KOPT-K1 (cell line): ENCODE measurements around the gene PTGR3.

Experiments
- H3K27ac ChIP-seq: fragments of 200-600 bp; sonication (generic); 2 replicates; pipeline ENCODE4 v1.5.1; 2016; ENCODE audit warnings: antibody characterized with exemption, mild to moderate bottlenecking, low read depth, low read length; ENCODE audit not compliant: poor library complexity, severe bottlenecking
- H3K36me3 ChIP-seq: fragments of 200-600 bp; sonication (generic); 2 replicates; pipeline ENCODE4 v1.5.1; 2017; ENCODE audit warnings: antibody characterized with exemption, mild to moderate bottlenecking, low read length, moderate library complexity; ENCODE audit not compliant: insufficient read depth
- H3K9me3 ChIP-seq: fragments of 200-600 bp; sonication (generic); 2 replicates; pipeline ENCODE4 v1.5.1; 2017; ENCODE audit warnings: antibody characterized with exemption, low read length, mild to moderate bottlenecking; ENCODE audit not compliant: insufficient read depth, poor library complexity, severe bottlenecking

The PTGR3 gene

DNA sequence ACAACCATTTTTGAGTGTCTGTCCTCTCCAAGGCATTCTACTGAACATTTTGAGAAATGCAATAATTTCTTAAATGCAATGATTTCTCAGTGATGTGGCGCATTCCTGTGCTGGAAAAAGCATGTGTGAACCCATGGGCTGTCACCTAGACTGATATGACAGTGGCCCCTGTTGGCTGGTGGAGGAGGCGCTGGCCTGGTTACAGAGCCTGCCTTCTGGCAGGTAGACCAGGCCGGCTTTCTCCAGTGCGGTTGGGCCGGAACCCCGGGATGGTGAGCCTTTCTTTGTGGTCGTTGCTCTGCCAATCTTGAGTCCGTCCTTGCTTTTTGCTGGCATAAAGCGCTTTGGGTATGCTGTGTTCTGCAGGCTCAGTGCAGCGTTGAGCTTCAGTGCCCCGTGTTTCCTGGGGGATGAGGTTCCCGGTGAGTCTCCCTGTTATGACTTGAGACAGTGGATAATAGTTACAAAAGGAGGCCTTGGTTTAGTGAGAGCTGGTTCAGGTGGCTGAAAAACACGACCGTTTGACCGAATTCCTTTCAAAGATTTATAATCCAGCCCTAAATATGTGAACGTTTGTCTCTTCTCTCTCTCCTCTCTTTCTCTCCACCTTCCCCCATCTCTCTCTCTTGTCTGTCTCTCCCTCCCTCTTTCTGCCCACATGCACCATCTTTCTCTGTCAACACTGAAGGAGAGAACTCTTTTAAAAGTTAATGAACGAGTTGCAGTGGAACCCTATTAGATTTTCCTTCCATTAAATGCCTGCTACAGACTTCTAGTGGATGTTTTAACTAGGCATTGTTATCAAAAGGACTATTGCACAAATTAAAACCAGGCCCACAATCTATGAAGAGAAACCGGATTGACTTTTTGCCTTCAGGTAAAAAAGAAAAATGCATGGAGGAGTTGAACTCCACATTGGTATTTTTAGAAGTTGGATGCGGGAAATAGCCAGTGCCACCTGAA is 35.7 kb upstream of the PTGR3 start:
- Histone ChIP-seq H3K27ac (no peak overlapping the region), H3K36me3 (no peaks in the 10 kb centered on the region), H3K9me3 (no peaks in the 10 kb centered on the region)

DNA sequence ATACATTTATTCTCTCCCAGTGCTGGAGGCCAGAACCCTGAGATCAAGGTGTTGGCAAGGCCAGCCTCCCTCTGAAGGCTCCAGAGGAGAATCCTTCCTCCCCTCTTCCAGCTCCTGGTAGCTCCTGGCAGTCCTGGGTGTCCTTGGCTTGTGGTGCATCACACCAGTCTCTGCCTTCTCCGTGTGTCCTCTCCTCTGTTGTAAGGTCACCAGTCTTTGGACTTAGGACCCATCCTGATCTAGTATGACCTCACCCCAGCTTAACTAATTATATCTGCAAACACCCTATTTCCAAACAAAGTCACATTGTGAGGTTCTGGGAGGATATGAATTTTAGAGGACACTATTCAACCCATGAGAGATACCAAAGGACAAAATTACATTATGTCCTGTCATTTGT is 32.8 kb upstream of the PTGR3 start:
- Histone ChIP-seq H3K27ac (no peak overlapping the region), H3K9me3 (no peaks in the 10 kb centered on the region), H3K36me3 (no peaks in the 10 kb centered on the region)

DNA sequence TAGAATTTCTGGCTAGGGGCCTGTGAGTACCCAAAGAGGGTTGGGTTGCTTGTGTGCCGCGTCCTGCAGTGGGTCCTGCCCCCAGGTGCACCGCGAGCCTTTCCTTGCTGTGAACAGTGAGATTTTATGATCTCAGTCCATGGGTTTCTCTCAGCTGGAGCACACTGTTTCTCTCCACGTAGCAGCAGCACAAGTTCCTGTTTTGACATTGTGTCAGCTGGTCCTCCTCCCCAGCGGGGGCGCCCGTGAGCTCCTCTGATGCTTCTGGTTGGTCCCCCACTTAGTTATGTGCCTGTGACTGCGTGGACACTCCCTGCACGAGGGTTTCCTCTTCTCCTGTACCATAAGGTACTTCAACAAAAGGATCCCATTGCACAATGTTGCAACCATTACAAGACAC is 31.5 kb upstream of the PTGR3 start:
- Histone ChIP-seq H3K9me3 (no peaks in the 10 kb centered on the region), H3K36me3 (no peaks in the 10 kb centered on the region), H3K27ac (no peak overlapping the region)

DNA sequence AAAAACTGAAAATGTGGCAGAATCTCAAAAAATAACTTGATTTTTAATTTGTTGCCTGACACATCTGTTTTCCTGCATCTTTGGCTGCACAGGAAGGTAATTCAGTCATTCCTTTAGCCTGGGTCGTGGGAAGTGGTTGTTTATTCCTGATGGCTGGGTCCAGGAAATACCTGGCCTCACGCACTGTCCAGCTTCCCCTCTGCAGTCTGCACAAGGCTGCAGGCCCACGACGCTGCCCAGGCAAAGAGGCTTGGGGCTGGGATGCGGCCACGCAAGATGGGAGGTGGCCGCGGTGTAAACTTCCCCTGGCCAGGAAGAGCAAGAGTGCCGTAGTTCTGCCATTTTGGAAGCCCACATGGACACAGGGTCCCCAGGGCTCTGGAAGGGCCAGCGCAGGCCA is 29.8 kb upstream of the PTGR3 start:
- no peaks in the 10 kb centered on the region for H3K36me3 ChIP-seq
- no peaks in the 10 kb centered on the region for H3K9me3 ChIP-seq
- H3K27ac ChIP-seq, result no peak overlapping the region

DNA sequence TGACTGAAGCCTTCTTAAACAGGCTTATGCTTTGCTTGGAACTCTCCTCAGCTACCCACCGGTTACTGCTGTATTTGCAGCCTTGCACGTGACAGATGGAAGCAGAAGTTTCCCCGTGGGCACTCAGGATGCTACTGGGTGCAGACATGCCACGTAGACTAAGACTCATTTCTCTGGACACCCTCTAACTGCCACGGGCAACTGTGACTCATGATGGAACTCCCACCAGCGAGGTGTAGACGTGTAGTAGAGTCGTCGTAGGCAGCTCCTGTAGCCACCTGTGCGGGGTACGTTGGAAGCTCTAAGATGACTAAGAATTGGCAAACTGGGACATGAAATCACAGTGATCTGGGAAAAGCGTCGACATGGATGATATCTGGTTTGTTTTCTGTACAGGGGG is 29.2 kb upstream of the PTGR3 start:
- Histone ChIP-seq H3K9me3 (no peaks in the 10 kb centered on the region), H3K27ac (no peak overlapping the region), H3K36me3 (no peaks in the 10 kb centered on the region)

DNA sequence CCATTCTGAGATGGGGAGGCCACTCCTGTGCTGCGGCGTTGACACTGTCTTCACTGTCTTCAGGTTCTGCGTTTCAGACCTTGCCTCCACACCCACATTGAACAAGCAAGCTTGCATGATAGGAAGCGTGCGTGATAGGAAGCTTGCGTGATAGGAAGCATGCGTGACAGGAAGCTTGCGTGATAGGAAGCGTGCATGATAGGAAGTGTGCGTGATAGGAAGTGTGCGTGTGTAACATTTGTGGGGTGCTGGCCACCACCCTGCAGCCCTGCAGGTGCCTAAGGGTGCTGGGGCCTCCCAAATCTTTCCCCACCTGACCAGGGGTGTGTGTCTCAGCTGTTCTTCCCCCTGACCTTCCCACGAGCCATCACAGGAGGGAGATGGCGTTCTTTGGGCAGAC is 27.0 kb upstream of the PTGR3 start:
- Histone ChIP-seq H3K36me3 (no peaks in the 10 kb centered on the region), H3K27ac (no peak overlapping the region), H3K9me3 (no peaks in the 10 kb centered on the region)

DNA sequence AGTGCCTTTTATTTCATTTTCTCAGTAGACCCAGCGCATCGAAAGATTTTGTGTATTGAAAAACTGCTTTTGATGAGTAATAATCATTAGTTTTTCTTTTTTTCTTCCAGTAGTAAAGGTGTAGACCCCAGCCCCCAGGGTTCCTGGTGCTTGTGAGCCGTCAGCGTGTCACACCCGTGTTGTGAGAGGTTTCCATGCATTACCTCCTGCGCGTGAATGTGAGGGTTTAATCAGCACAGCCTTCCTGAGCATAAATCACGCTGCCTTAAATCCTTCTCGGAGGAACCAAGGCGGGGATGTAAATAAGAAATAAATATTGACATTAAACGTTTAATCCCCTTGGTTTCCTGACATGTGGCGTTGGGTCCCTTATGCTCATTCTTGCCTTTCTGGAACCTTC is 26.0 kb upstream of the PTGR3 start:
- Histone ChIP-seq H3K36me3 (no peaks in the 10 kb centered on the region), H3K9me3 (no peaks in the 10 kb centered on the region), H3K27ac (no peak overlapping the region)

DNA sequence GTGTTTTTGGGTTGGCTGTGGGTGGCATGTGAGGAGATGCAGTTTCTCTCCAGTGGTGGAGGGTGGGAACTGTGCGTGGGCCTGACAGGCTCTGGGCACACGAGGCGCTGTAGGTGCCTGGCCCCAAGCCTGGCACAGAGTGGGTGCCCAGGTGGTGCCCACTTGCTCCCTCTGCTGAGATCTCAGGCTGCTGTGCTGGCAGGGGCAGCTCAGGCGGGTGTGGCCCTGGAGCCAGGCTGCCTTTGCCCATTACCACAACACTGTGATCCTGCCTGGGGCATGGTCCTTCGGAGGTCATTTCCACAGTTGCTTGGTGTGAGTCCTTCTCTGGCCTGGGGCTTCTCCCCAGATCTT is 22.1 kb upstream of the PTGR3 start:
- Histone ChIP-seq H3K36me3 (no peaks in the 10 kb centered on the region), H3K9me3 (no peaks in the 10 kb centered on the region), H3K27ac (no peak overlapping the region)

DNA sequence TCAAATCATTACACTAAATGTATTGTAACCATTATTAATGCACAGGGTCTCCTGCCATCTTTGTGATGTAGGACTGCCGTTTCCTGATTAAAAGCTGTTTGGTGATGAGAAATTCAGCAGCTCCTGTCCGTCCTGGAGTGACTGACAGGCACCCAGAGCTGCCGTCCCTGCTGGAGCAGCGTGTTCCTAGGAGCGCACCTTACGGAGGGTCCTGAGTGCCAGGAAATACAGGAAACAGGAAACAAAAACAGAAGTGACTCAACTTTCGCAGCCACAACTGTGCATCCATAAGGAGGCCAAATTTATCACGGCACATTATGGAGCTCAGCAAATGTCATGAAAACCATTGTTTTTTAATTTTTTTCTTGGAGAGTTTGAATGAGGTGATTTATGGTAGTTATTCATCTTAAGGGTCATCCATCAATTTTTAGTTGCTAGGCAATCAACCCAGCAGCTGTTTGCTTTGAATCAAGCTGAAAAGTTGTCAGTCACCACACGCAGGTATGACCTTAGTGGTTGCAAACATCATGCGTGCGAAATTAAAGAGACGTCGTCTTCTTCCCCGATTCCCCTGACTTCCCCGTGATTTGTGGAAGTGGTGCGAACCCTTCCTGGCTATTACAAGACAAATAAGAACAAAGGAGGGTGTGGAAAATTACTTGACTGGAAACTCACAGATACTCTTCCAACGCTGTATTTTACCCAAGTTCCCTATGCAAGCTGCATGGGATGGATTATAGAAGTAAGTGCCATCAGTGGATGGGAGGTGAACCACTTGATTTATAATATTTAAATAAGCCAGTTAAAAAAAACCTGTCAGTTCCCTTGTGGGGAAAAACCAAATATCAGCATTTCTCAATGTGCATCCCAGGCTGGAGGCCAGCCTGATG is 21.5 kb upstream of the PTGR3 start:
- Histone ChIP-seq H3K9me3 (no peaks in the 10 kb centered on the region), H3K36me3 (no peaks in the 10 kb centered on the region), H3K27ac (no peak overlapping the region)

DNA sequence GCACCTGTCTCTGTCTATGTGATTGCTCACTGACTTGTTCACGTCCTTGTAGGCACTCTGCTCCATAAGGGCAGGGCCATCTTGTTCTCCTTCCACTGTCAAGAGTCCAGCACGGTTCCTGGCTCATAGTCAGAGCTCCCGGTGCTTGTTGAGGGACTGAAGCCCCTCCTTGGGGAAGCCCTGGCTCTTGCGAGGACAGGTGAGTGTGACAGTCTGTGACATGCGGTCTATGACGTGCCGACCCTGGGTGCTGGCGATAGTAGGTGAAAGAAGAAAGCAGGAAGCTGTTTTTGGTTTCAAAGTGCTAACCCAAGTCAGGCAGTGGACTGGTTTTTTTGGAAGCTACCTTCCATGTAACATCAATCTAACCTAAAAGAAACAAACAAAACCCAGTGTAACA is 20.5 kb upstream of the PTGR3 start:
- no peaks in the 10 kb centered on the region for H3K9me3 ChIP-seq
- no peak overlapping the region for H3K27ac ChIP-seq

DNA sequence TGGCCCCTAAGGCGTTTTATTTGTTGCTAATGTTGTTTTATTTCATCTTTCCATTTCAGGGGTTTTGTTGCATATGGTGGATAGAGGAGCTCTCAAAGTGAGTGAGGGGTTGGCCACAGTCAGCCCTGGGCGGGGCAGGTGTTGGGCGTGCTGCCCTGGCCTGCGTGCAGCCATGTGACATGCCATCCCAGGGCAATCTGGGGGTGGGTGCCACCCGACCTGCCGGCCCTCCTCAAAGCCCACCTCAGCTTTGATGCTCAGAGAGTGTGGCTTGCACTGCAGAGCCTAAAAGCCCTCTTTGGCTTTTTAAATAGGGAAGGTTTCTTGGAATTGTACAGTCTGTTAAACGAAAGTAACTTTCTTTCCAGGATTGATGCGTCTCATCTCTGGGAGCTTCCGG is 20.0 kb upstream of the PTGR3 start:
- H3K9me3 ChIP-seq, result no peaks in the 10 kb centered on the region
- no peak overlapping the region for H3K27ac ChIP-seq
- no peaks in the 10 kb centered on the region for H3K36me3 ChIP-seq

More for the DNA sequence above, 20.5 kb upstream of the PTGR3 start:
- no peaks in the 10 kb centered on the region for H3K36me3 ChIP-seq

DNA sequence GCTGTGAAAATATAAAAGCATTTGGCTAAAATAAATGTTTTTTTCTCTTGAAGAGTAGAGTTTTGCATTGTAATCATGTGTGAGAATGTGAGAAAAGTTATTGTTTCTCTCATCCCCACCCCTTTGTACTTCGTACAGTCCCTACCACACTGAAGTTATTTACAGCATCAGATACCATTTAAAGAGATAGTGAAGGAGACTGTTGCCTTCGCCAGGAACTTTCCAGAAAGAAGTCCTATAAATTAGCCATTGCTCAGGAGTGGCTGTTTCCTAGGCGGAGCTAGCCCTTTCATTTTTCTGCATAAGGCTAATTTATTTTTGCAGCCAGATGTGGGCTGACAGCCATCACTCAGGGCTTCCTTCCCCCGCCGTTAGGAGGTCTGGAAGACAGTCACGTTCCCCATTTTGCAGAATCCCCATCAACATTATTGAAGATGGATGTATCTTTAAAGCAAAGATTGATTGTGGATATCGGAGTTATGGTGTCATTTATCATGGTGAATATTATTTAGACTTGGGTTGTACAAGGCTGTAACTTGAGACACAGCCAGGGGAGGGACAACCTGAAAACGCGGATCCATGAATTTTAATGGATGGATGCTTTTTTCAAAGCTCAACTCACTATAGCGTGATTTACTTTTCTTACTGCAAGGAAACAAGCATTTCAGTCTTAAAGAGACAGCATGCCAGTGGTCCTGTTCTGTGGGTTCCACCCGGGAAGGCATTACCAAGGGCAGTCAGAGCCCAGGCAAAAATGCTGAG is 18.8 kb upstream of the PTGR3 start:
- Histone ChIP-seq H3K27ac (no peak overlapping the region), H3K36me3 (no peaks in the 10 kb centered on the region), H3K9me3 (no peaks in the 10 kb centered on the region)

DNA sequence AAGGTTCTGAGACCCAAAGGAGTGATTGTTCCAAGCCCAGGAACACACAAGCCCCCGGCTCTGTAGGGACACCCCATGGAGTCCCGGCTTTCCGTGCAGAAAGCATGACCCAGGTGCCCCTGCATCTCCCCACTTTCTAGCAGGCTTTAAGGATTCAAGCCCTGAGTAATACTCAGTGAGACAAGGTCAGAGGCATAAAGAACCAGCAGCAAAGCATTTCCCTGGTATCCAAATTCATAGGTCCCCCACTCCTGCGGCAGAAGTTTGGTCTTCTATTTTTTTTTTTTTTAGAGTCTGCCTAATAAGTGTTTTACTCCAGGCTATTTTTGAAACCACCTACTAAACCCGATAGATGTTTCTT is 18.0 kb upstream of the PTGR3 start:
- Histone ChIP-seq H3K36me3 (no peaks in the 10 kb centered on the region), H3K9me3 (no peaks in the 10 kb centered on the region), H3K27ac (no peak overlapping the region)

DNA sequence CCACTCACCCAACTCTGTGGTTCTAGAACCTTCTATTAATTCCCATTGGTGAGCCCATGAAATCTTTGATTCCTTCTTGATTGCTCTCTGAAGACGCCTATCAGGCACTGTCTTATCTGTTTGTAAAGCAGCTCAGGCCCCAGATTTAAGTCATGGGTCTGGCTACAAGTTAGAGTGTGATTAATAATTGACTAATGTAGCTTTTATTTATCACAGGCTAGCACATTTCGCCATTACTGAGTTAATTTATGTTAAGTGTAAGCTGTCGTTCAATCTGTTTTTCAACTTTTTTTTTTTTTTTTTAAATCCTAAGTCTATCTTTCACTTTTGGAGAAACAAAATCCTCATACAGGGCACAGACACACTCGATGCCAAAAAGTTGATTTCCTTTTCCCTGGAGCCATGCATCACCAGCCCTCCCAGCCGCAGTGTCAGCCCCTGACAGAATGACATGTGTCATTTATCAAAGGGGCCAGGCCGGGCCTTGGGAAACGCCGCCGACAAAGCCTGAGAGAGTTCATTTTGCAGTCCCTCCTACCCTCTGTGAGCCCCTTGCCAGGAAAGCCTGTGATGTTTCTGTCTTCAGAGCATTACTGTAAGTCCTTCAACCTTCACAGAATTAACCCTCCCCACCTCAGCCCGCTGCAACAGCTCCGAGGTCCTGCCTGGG is 17.5 kb upstream of the PTGR3 start:
- Histone ChIP-seq H3K9me3 (no peaks in the 10 kb centered on the region), H3K36me3 (no peaks in the 10 kb centered on the region), H3K27ac (no peak overlapping the region)
